Neural progenitor cell (in vitro differentiated cells): Measurements from ENCODE around the gene IMP4. TPM values are rescaled to one million over a fixed set of nuclear protein-coding genes. Genes with fewer than 3 reads are reported as not detected.

Experiments
- DNase-seq: peaks from one replicate; pipeline ENCODE4 v3.0.0-alpha.2; 2016; ENCODE audit warnings: low spot score
- H2AFZ ChIP-seq: fragments of 200-600 bp; sonication (generic); replicated peaks from 2 replicates; pipeline ENCODE4 v1.6.1; 2016; ENCODE audit warnings: antibody characterized with exemption
- H3F3A ChIP-seq: fragments of 200-600 bp; sonication (generic); 2 replicates; pipeline ENCODE4 v1.6.1; 2016; ENCODE audit warnings: antibody characterized with exemption, low read depth
- H3K27ac ChIP-seq: fragments of 200-600 bp; sonication (generic); 2 replicates; pipeline ENCODE4 v1.5.1; 2016; ENCODE audit warnings: mild to moderate bottlenecking
- H3K27me3 ChIP-seq: fragments of 200-600 bp; sonication (generic); 2 replicates; pipeline ENCODE4 v1.6.1; 2016; ENCODE audit warnings: mild to moderate bottlenecking, moderate library complexity
- H3K36me3 ChIP-seq: fragments of 200-600 bp; sonication (generic); 2 replicates; pipeline ENCODE4 v1.5.1; 2016
- H3K4me1 ChIP-seq: fragments of 200-600 bp; sonication (generic); 2 replicates; pipeline ENCODE4 v1.6.1; 2016; ENCODE audit warnings: mixed run types
- H3K4me2 ChIP-seq: fragments of 200-600 bp; sonication (generic); 2 replicates; pipeline ENCODE4 v1.6.1; 2016
- H3K4me3 ChIP-seq: fragments of 200-600 bp; sonication (generic); 2 replicates; pipeline ENCODE4 v1.5.1; 2016
- H3K79me2 ChIP-seq: fragments of 200-600 bp; sonication (generic); 2 replicates; pipeline ENCODE4 v1.6.1; 2016; ENCODE audit warnings: low read depth
- H3K9ac ChIP-seq: fragments of 200-600 bp; sonication (generic); 2 replicates; pipeline ENCODE4 v1.6.1; 2016
- H3K9me3 ChIP-seq: fragments of 200-600 bp; sonication (generic); 2 replicates; pipeline ENCODE4 v1.5.1; 2016; ENCODE audit warnings: low read depth
- H4K20me1 ChIP-seq: fragments of 200-600 bp; sonication (generic); 2 replicates; pipeline ENCODE4 v1.6.1; 2016; ENCODE audit warnings: low read depth
- H3K27ac Mint-ChIP-seq: 3 replicates; pipeline ENCODE4 v1.8.0; 2021; ENCODE audit warnings: mixed read lengths
- H3K27me3 Mint-ChIP-seq: 2 replicates; pipeline ENCODE4 v1.8.0; 2022; ENCODE audit warnings: low read depth, mild to moderate bottlenecking, inconsistent platforms, moderate library complexity, mixed read lengths; ENCODE audit not compliant: insufficient read depth
- H3K36me3 Mint-ChIP-seq: 3 replicates; pipeline ENCODE4 v1.8.0; 2021; ENCODE audit warnings: mixed read lengths
- H3K4me1 Mint-ChIP-seq: 3 replicates; pipeline ENCODE4 v1.8.0; 2021; ENCODE audit warnings: mixed read lengths
- H3K4me3 Mint-ChIP-seq: 3 replicates; pipeline ENCODE4 v1.8.0; 2021; ENCODE audit warnings: mild to moderate bottlenecking, moderate library complexity, mixed read lengths
- H3K9me3 Mint-ChIP-seq: 3 replicates; pipeline ENCODE4 v1.8.0; 2020; ENCODE audit warnings: mixed read lengths
- EZH2 ChIP-seq: fragments of 200-600 bp; sonication (generic); IDR thresholded peaks from 2 replicates; pipeline ENCODE4 v1.6.1; 2017; ENCODE audit warnings: antibody characterized with exemption, mild to moderate bottlenecking, moderate library complexity
- EZH2phosphoT487 ChIP-seq: fragments of 200-600 bp; sonication (generic); IDR thresholded peaks from 2 replicates; pipeline ENCODE4 v1.6.1; 2017; ENCODE audit warnings: antibody characterized with exemption
- total RNA-seq: library from RNA; depleted of rRNA; stranded (reverse); fragments of >200 nt; gene quantifications from 2 replicates; pipeline ENCODE4 v1.2.3, GENCODE V29; 2015; ENCODE audit warnings: low replicate concordance
- TF ChIP-seq, protein P1 (sequence below): fragments of 200-600 bp; sonication (generic); IDR thresholded peaks from 2 replicates; pipeline ENCODE4 v1.5.1; 2017; ENCODE audit warnings: antibody characterized with exemption, mild to moderate bottlenecking

The IMP4 gene
- total RNA-seq, 1 donor from 2014 or later = 23.3 TPM

DNA sequence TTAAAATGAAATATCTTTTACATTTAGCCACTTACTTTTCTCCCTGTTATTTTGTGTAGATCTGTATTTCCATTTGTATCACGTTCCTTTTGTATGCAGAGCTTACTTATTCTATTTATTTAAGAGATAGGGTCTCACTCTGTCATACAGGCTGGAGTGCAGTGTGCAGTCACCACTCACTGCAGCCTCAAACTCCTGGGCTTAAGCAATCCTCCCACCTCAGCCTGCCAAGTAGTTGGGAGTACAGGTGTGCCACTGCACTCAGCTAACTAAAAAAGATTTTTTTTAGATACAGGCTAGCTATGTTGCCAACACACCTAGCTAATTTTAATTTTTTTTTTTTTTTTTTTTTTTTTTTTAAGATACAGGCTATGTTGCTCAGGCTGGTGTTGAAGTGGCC, 24.0 kb downstream of the IMP4 start:
- H3K4me1 Mint-ChIP-seq = peaks cover 8% of the 10 kb centered on the region
- TF ChIP-seq, protein P1, sequence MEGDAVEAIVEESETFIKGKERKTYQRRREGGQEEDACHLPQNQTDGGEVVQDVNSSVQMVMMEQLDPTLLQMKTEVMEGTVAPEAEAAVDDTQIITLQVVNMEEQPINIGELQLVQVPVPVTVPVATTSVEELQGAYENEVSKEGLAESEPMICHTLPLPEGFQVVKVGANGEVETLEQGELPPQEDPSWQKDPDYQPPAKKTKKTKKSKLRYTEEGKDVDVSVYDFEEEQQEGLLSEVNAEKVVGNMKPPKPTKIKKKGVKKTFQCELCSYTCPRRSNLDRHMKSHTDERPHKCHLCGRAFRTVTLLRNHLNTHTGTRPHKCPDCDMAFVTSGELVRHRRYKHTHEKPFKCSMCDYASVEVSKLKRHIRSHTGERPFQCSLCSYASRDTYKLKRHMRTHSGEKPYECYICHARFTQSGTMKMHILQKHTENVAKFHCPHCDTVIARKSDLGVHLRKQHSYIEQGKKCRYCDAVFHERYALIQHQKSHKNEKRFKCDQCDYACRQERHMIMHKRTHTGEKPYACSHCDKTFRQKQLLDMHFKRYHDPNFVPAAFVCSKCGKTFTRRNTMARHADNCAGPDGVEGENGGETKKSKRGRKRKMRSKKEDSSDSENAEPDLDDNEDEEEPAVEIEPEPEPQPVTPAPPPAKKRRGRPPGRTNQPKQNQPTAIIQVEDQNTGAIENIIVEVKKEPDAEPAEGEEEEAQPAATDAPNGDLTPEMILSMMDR = no peak
- TF ChIP-seq EZH2phosphoT487 (no peak), EZH2 (no peak)

DNA sequence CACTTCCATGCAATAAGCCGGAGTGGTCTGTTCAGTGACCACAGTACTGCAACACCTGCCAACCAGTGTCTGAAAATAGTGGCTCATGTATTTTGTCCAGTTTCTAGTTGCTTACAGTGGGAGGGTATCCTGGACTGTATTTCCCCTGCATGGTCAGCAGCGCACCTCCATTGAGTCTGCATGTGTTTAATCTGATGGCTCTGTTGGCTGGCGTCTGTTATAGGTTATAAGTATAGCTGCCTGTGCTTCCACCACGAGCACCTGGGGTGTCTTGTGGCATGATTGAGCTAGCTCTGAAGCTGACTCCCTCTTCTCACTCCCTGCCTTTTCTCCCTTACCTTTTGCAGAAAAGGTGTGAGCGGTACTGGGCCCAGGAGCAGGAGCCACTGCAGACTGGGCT, 26.1 kb downstream of the IMP4 start:
- Histone ChIP-seq H3K4me2 (no peak overlapping the region), H2AFZ (no peak overlapping the region), H3K36me3 (no peaks in the 10 kb centered on the region), H3K9me3 (no peaks in the 10 kb centered on the region), H3K79me2 (no peaks in the 10 kb centered on the region), H3K27ac (no peak overlapping the region), H3K27me3 (no peaks in the 10 kb centered on the region), H4K20me1 (no peaks in the 10 kb centered on the region), H3K9ac (no peak overlapping the region), H3K4me1 (peaks cover 4% of the 10 kb centered on the region), H3F3A (no peaks in the 10 kb centered on the region), H3K4me3 (no peak overlapping the region)
- Mint-ChIP-seq H3K4me1 (peaks cover 15% of the 10 kb centered on the region), H3K27me3 (no peaks in the 10 kb centered on the region), H3K27ac (no peak overlapping the region), H3K36me3 (peaks cover 19% of the 10 kb centered on the region), H3K9me3 (peaks cover 7% of the 10 kb centered on the region), H3K4me3 (no peak overlapping the region)
- TF ChIP-seq, protein P1 = no peak
- TF ChIP-seq EZH2 = no peak
- no peak for TF ChIP-seq EZH2phosphoT487
- DNase-seq = no peak

More for the DNA sequence above, 24.0 kb downstream of the IMP4 start:
- Histone ChIP-seq H3K27me3 (no peaks in the 10 kb centered on the region), H3K9me3 (no peaks in the 10 kb centered on the region), H3K4me1 (peaks cover 4% of the 10 kb centered on the region), H3K27ac (no peak overlapping the region), H4K20me1 (no peaks in the 10 kb centered on the region), H3K9ac (no peak overlapping the region), H3K4me3 (no peak overlapping the region), H3K4me2 (no peak overlapping the region), H3K79me2 (no peaks in the 10 kb centered on the region), H2AFZ (no peak overlapping the region), H3K36me3 (no peaks in the 10 kb centered on the region), H3F3A (no peaks in the 10 kb centered on the region)
- Mint-ChIP-seq H3K27ac (no peak overlapping the region), H3K9me3 (peaks cover 7% of the 10 kb centered on the region), H3K27me3 (peaks cover 3% of the 10 kb centered on the region), H3K4me3 (no peak overlapping the region), H3K36me3 (peaks cover 22% of the 10 kb centered on the region)
- no peak for DNase-seq

DNA sequence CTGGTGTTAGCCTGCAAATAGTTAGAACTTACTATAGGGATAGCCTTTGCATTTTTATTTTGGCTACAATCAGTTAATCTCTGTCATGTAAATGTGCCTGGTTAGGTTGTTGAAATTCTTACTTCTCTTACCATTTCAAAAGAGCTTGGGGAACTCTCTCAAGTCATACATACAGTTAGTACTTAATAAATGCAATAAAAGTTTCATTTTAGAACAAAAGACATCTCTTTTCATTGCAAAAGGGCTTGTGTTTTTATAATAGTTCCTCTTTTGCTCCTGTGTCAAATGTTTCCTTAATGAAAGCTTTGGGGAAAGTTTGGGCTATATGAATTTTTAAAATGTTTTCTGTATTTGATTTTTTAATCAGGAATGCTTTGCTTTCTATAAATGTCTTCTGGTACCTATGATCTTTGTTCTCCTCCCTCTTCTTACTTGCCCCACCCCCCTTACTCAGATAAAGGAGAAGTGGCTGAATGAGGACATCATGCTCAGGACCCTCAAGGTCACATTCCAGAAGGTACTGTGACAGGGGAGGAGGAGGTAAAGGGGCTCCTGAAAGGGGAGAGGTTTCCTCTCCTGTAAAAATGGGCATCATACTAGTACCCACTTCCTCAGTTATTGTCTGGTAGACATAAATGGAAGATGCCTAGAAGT, 26.7 kb downstream of the IMP4 start:
- H3K4me2 ChIP-seq = no peak overlapping the region
- H3K9ac ChIP-seq = no peak overlapping the region
- no peaks in the 10 kb centered on the region for H3K36me3 ChIP-seq
- no peaks in the 10 kb centered on the region for H4K20me1 ChIP-seq
- H3K4me1 Mint-ChIP-seq = peaks cover 15% of the 10 kb centered on the region
- H3K27ac Mint-ChIP-seq = no peak overlapping the region
- H3K36me3 Mint-ChIP-seq = peaks cover 19% of the 10 kb centered on the region
- H3K4me1 ChIP-seq = peaks cover 4% of the 10 kb centered on the region
- no peaks in the 10 kb centered on the region for H3F3A ChIP-seq
- no peak overlapping the region for H3K27ac ChIP-seq
- H2AFZ ChIP-seq = no peak overlapping the region
- no peaks in the 10 kb centered on the region for H3K79me2 ChIP-seq
- H3K9me3 ChIP-seq = no peaks in the 10 kb centered on the region
- no peaks in the 10 kb centered on the region for H3K27me3 Mint-ChIP-seq
- H3K4me3 Mint-ChIP-seq = no peak overlapping the region
- no peaks in the 10 kb centered on the region for H3K27me3 ChIP-seq
- H3K4me3 ChIP-seq = no peak overlapping the region
- no peak for DNase-seq
- H3K9me3 Mint-ChIP-seq = peaks cover 5% of the 10 kb centered on the region
- TF ChIP-seq EZH2phosphoT487 (no peak), EZH2 (no peak)
- TF ChIP-seq, protein P1 = no peak
